ENCODE results near the gene AMN1. TPM values are rescaled to one million over a fixed set of nuclear protein-coding genes. Genes with fewer than 3 reads are reported as not detected.
"Not testable (repeated sequence)": the region's sequence is repeated elsewhere in the genome, so short reads cannot be mapped to it uniquely, and the experiment has no call there.

The AMN1 gene
- total RNA-seq, 3 donors from 2014 or later, result 3.1 to 7.3 (median 3.2) TPM

- intact Hi-C loops (cut with DNase I, micrococcal nuclease), result no loop called here
Measured at GRCh38 chr12:31768046-31768445, 39.2 kb upstream of the AMN1 start.

GRCh38 chr12:31765931-31766330, 37.1 kb upstream of the AMN1 start:
- intact Hi-C loops (cut with DNase I, micrococcal nuclease), result no loop called here
- Histone ChIP-seq H3K4me1 (ENCODE audit: low read depth) (no peaks in the 10 kb centered on the region), H3K4me3 (no peak overlapping the region), H3K36me3 (ENCODE audit: low read depth) (no peaks in the 10 kb centered on the region), H3K9me3 (no peaks in the 10 kb centered on the region)
- no peak for DNase-seq
- no peak for TF ChIP-seq CTCF (IDR thresholded peaks at IDR 0.05)
- ATAC-seq, result no peak

More at GRCh38 chr12:31768046-31768445, 39.2 kb upstream of the AMN1 start:
- Histone ChIP-seq H3K4me1 (ENCODE audit: low read depth) (no peaks in the 10 kb centered on the region), H3K9me3 (no peaks in the 10 kb centered on the region), H3K4me3 (no peak overlapping the region), H3K36me3 (ENCODE audit: low read depth) (no peaks in the 10 kb centered on the region)
- TF ChIP-seq CTCF (IDR thresholded peaks at IDR 0.05), result no peak
- no peak for DNase-seq
- no peak for ATAC-seq

GRCh38 chr12:31759632-31760459, 31.0 kb upstream of the AMN1 start:
- Histone ChIP-seq H3K36me3 (ENCODE audit: low read depth) (no peaks in the 10 kb centered on the region), H3K4me1 (ENCODE audit: low read depth) (no peaks in the 10 kb centered on the region), H3K4me3 (no peak overlapping the region), H3K9me3 (no peaks in the 10 kb centered on the region)
- intact Hi-C loops (cut with DNase I, micrococcal nuclease), result no loop called here
- ATAC-seq, result no peak
- TF ChIP-seq CTCF (IDR thresholded peaks at IDR 0.05), result no peak
- DNase-seq, result no peak

GRCh38 chr12:31758297-31758696, 29.5 kb upstream of the AMN1 start:
- ATAC-seq (peak; percentile 49), DNase-seq (peak in 1 of 3 donors; percentile 69)
- H3K9me3 ChIP-seq; H3K4me3 ChIP-seq; H3K36me3 ChIP-seq (ENCODE audit: low read depth); intact Hi-C loops (cut with DNase I, micrococcal nuclease); H3K4me1 ChIP-seq (ENCODE audit: low read depth): not testable (repeated sequence)

GRCh38 chr12:31756977-31757420, 28.2 kb upstream of the AMN1 start:
- TF ChIP-seq CTCF (IDR thresholded peaks at IDR 0.05), result no peak
- H3K4me3 ChIP-seq, result no peak overlapping the region
- no peaks in the 10 kb centered on the region for H3K4me1 ChIP-seq (ENCODE audit: low read depth)
- H3K9me3 ChIP-seq, result no peaks in the 10 kb centered on the region
- ATAC-seq, result peak; percentile 95
- DNase-seq, result peak in 1 of 3 donors; percentile 58
- intact Hi-C loops (cut with DNase I, micrococcal nuclease), result no loop called here
- H3K36me3 ChIP-seq (ENCODE audit: low read depth), result no peaks in the 10 kb centered on the region

GRCh38 chr12:31752450-31752849, 23.6 kb upstream of the AMN1 start:
- intact Hi-C loops (cut with DNase I, micrococcal nuclease), result no loop called here
- Histone ChIP-seq H3K4me1 (ENCODE audit: low read depth) (peaks cover 6% of the 10 kb centered on the region), H3K4me3 (no peak overlapping the region), H3K9me3 (peaks cover 8% of the 10 kb centered on the region), H3K36me3 (ENCODE audit: low read depth) (no peaks in the 10 kb centered on the region)
- ATAC-seq (no peak), DNase-seq (no peak)
- no peak for TF ChIP-seq CTCF (IDR thresholded peaks at IDR 0.05)

Measured in mucosa of descending colon (tissue), 3 donors.